HG02571 (cell line): ENCODE measurements around the gene LMX1B.
"Not testable (repeated sequence)": the region's sequence is repeated elsewhere in the genome, so short reads cannot be mapped to it uniquely, and the experiment has no call there.

Experiments
- ATAC-seq: cut with Tn5 transposase; IDR thresholded peaks from one replicate; pipeline ENCODE4 v1.9.1; 2021; ENCODE audit warnings: mild to moderate bottlenecking, moderate library complexity; ENCODE audit not compliant: unreplicated experiment

Gene LMX1B

GRCh38 chr9:126613651-126614050 is at the start of gene LMX1B:
TSS of gene LMX1B (plus strand) at chr9:126613928. CDS start at chr9:126614450, 522 bp downstream.
- no peak for ATAC-seq

- no peak for ATAC-seq
Measured at GRCh38 chr9:126564128-126564527, 49.6 kb upstream of the LMX1B start.

- no peak for ATAC-seq
Measured at GRCh38 chr9:126564716-126565115, 49.0 kb upstream of the LMX1B start.

DNA sequence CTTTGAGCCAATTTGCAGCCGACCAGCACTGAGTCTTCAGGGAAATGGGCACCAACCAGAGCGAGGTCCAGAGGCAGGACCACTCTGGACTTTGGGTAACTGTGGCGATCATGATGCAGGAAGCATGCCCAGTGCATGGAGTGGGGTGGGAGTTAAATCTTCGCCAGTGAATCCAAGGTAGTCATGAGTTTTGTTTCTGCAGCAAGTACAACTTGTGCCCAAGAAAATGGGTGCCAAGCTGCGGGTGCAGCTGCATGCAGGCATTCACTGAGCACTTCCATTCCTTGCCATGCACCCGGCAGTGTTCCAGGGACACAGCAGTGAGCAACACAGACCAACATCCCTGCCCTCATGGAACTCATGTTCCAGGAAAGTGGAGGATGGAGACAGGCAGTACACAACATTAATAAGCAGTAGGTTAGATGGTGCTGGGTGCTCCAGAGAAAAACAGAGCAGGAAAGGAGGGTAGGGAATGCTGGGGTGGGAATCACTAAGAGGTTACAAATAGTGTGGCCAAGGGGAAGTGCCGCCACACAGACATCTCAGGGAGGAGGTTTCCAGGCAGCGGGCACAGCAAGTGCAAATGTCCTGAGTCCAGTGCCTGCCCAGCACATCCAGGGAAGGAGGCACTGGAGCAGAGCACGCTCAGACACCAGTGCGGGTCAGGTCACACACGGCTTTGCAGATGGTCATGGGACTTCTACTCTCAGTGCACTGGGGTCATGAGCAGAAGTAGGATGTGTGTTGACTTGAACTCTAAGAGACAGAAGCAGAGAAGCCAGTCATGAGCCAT is 48.2 kb upstream of the LMX1B start:
- no peak for ATAC-seq

DNA sequence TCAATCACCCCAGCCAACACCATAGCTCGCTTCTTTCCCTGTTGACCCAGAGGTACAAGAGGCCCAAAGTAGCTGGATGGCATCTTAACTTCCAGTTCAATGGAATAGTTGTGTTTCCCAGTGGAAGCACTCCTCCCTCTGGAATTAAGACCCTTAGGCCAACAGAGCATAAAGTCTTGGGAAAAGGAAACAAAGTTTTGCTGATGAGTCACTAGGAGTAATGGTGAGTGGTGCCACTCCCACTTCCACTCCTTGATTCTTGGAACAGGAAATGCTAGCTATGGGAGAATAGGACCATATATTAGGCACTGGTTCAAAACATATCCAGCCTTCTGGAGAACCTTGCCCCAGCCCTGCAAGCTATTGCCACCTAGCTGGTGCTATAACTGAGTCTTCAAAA is 44.7 kb upstream of the LMX1B start:
- no peak for ATAC-seq

GRCh38 chr9:126578029-126578428 is 35.7 kb upstream of the LMX1B start:
- ATAC-seq: no peak

GRCh38 chr9:126580319-126580718 is 33.4 kb upstream of the LMX1B start:
- not testable (repeated sequence) for ATAC-seq

GRCh38 chr9:126581893-126582292 is 31.8 kb upstream of the LMX1B start:
- no peak for ATAC-seq

DNA sequence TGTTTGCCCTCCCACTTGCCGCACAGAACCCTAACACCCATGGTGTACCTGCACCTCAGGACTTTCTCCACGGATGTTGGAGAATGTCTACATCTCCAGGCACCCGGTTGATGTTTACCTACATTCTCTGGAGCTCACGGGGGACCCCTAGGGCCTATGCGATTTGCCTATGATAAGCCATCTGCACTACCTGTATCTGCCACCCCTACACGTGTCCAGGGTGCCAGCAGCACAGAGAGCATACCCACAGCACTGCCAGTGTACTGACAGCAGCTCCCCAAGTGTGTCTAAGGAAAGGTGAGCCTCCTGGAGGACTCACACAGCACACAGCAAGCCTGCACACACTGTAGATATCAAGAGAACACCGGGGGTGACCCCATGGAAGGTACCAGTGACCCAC is 31.3 kb upstream of the LMX1B start:
- ATAC-seq: no peak

DNA sequence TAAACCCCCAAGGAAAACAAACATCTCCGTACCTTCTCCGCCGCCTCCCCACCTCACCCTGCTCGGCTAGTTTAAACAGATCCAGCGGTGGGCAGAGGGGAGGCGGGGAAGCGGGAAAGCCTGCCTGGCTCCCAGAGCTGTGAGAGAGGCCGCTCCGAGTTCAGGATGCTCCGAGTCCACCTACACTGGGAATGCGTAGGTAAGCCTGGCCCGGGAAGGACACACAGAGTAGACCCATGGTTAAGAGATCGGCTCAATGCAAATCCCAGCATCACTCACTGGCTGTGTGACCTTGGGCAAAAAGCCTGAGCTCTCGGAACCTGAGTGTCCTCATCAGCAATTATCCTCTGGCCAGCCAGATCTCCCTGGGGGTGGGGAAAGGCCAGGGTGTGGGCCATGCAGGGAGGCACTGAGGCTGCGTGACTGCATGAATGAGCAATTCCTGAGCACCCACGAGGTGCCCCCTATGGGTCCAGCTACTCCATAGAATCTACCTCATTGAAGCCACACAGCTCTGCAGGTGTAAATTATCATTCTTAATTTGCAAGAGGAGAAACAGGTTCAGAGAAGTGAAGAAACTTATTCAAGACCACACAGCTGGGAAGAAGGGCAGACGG is 30.5 kb upstream of the LMX1B start:
- no peak for ATAC-seq

- ATAC-seq: no peak
Measured at GRCh38 chr9:126584611-126585010, 29.1 kb upstream of the LMX1B start.

- no peak for ATAC-seq
Measured at GRCh38 chr9:126586236-126586635, 27.5 kb upstream of the LMX1B start.

GRCh38 chr9:126587187-126588185 is 26.2 kb upstream of the LMX1B start:
- ATAC-seq: no peak

- ATAC-seq: no peak
Measured at GRCh38 chr9:126588491-126589168, 25.1 kb upstream of the LMX1B start.

GRCh38 chr9:126589349-126589748 is 24.4 kb upstream of the LMX1B start:
- no peak for ATAC-seq

- no peak for ATAC-seq
Measured at GRCh38 chr9:126591083-126591482, 22.6 kb upstream of the LMX1B start.

DNA sequence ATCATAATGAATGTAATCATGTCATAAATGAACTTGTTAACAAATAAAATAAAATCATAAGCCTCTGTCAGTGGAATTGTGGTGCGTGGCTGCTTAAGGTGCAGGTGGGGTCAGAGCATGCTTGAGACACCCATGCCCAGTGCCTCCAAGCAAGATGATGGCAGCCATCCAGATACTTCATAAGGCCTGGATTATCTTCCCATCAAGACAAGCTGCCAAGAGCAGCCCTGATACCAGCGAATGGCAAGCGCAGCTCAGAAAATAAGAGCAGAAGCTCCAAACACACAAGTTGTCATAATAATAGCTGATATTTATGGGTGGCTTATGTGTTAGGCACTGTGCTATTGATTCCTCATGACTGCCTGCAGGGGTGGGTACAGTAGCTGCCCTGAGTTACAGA is 21.8 kb upstream of the LMX1B start:
- ATAC-seq: no peak

- ATAC-seq: no peak
Measured at GRCh38 chr9:126592461-126592860, 21.3 kb upstream of the LMX1B start.

- ATAC-seq: no peak
Measured at GRCh38 chr9:126595982-126596381, 17.7 kb upstream of the LMX1B start.

- no peak for ATAC-seq
Measured at GRCh38 chr9:126599047-126599650, 14.6 kb upstream of the LMX1B start.
